ENCODE data around the gene MRPS2.

- TF ChIP-seq, protein P1, sequence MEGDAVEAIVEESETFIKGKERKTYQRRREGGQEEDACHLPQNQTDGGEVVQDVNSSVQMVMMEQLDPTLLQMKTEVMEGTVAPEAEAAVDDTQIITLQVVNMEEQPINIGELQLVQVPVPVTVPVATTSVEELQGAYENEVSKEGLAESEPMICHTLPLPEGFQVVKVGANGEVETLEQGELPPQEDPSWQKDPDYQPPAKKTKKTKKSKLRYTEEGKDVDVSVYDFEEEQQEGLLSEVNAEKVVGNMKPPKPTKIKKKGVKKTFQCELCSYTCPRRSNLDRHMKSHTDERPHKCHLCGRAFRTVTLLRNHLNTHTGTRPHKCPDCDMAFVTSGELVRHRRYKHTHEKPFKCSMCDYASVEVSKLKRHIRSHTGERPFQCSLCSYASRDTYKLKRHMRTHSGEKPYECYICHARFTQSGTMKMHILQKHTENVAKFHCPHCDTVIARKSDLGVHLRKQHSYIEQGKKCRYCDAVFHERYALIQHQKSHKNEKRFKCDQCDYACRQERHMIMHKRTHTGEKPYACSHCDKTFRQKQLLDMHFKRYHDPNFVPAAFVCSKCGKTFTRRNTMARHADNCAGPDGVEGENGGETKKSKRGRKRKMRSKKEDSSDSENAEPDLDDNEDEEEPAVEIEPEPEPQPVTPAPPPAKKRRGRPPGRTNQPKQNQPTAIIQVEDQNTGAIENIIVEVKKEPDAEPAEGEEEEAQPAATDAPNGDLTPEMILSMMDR (IDR thresholded peaks at IDR 0.05): no peak
- TF ChIP-seq ZFX (IDR thresholded peaks at IDR 0.05; ENCODE audit: borderline replicate concordance): no peak
These were observed 23.7 kb upstream of the MRPS2 start for GRCh38 chr9:135476561-135477355.
